GM21723 (cell line): ENCODE measurements around the gene HPCAL1.

ENCODE experiments used
- ATAC-seq: cut with Tn5 transposase; IDR thresholded peaks from one replicate; pipeline ENCODE4 v1.9.1; 2021; ENCODE audit warnings: mild to moderate bottlenecking, moderate library complexity; ENCODE audit not compliant: unreplicated experiment

HPCAL1 gene

DNA sequence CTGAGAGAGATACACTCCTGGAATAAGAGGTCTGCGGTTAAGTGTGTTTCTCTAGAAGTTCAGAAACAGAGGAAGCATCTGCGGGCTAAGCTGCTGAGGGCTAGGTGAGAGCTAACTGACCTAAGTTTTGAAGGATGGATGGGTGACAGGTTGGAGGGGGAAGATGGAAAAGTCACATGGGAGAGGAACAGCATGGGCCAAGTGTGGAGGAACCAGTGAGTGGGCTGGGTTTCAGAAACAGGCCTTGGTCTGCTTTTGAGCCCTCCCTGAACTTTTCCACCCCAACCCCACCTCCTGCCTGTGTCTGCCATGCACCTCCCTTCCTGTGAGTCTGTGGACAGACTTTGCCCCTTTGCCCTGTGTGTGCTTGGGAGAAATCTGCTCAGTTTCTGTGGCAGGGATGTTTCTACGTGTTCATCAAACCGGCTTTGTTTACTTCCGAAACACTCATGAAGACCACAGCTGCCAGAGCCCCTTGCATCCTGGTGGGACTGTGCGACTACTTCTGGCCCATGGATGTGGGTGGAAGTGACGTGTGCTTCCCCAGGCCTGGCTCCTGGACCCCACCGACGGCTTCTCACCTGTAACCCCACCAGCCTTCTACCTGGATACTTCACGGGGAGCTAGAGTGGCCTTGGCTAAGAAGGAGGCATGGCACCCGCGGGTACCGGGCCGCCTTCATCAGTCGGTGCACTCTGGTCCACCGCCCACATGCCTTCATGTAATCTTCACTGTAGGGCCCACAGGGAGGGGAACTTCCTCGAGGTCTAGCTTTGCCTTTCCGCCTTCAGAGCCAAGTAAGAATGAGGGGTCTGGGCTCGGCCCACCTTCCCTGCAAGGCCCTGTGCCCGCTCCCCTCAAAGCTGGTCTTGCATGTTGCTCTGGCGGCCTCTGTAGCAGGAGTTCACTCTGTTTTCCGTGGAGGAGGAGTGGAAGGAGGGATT is 1.4 kb upstream of the HPCAL1 start:
- ATAC-seq, result no peak

DNA sequence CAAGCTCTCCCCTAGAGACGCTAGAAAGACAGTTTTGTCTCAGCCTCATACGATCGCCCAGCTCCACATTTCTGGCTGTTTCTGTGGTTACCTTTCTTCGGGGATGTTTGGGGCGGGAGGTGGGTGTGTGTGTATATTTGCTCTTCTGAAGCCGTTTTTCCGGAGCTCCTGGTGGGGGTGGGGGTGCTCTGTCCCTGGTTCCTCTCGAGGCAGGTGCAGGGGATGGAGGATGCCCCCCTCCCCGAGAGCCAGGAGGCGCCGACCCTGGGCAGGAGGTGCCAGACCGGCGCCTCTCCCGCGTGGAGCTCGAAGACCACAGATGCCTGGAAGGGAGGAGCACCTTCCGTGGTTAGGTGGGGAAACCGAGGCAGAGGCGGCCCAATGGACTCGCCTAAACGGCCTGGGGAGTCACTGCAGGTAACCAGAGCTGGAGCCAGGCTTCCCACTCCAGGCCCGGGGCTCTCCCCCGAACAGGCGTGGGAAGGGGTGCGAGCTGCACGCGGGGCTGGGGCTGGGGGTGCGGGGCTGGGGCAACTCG is 694 bp upstream of the HPCAL1 start:
- ATAC-seq, result no peak

DNA sequence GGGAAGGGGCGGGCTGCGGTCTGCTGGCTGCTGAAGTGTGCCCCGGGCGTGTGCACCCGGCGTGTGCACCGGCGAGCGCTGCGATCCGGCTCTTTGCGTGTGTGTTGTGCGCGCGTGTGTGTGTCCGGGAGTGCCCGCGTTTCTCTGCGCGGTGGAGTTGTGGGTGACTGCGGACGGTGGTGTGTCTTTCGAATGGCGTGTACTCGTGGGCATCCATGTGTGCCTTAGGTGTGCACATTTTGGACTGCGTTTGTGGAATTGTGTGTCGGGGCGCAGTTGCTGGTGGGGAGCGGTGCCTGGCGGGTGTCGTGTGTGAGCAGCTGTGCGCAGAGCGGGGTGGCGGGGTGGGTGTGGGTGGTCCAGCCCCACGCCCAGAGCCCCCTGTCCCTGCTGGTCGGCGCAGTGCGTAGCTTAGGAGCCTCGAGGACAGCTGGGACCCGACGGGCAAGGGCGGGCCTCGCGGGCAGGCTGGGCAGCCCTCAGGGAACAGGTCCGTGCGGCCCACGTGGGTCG is 533 bp downstream of the HPCAL1 start:
- peak; percentile 11 for ATAC-seq

DNA sequence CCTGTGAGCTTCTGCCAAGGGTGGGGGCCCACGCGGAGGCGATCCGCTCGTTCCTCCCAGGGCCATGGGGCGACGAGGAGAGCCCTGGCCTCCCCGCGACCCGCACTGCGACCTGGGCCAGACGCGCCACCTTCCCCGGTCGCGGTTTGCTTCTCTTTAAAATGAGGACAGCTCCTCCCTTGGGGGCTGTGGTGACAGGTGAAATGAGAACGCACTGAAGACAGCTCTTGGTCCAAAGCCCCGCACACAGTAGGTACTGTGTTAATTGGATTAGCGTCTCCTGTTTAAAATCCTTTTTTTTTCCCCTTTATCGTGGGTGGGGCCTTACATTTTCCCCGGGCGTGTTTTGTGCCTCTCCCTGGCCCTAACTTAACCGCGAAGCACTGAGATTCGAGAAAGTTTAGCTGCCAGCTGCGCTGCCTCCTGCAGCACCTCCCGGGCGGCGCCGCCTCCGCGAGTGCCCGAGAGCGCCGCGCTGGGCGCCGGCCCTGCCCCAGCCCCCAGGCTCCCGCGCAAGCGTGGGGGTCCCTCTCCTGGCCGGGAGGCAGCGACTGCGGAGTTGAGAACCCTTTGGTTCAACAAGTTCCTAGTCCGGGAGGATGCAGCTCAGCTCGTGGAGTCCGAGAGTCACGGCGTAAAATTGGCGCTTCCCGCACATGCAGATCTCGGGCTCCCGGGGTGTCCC is 1.1 kb downstream of the HPCAL1 start:
- peak; percentile 27 for ATAC-seq

DNA sequence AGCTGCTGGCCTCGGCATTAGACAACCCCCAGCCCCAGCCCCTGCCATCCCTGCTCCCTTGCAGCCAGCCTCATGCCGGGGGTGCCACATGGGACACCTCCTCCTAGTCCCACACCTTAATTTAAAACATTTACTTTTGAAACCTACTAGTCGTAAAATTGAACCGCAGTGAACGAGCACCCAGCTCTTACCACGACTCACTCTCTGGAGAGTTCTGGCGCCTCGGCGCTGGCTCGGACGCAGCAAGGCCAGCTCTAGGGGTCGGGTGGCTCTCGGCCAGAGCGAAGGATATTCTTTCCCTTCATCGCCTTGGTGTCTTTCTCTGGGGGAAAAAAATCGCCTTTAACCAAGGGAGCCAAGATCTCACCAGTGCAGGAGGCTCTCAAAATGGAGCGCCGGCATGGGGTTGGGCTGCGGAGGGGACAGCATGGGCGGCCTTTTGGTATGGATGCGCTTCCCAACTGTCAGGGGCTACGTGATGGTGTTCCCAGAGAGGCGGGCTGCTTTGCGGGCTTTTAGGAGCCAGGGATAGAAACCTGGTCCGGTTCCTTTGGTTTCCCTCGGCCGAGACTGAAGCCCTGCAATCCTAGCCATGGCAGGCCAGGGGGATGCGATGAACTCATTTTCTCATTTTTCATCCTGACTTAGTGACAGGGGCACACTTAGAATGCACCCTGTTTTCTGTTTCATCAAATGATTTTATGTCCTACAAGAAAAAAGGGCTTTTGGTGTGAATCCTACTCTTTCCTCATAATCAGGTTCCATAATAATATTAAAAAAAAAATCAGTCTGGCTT is 2.0 kb downstream of the HPCAL1 start:
- ATAC-seq, result no peak

DNA sequence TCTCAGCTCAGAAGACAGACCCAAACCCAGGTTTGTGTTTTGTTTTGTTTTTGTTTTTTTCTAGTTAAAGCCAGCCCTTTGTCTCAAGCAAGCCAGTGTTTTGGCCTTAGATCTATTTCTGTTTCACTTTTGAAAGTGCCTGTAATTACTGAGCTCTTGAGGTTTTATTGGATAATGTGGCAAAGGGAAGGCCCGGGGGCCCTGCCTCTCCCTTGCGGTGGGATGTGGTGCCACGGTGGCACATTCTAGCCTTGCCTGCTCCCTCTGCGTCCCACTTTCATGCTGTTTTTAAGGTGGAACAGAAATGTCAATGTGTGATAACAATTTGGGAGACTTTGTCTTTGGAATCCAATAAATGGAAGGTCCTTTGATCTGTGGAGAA is 2.5 kb downstream of the HPCAL1 start:
- no peak for ATAC-seq

DNA sequence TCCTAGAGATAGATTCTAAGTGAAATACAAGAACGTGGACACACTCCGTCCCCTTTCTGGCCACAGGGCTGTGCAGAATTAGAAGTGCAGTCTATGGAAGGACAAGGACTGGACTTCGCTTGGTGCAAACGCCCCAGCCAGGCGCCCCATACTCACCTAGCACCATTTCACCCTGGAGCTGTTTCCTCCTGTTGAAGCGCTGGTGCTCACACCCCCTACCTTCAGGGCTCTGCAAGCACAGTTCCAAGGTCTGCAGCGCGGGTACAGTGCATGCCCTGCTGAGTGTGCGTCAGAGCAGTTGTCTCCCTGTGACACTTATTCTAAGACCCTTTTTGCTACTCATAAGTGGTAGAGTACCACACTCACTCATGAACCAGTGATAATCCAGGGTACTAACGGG is 3.0 kb downstream of the HPCAL1 start:
- ATAC-seq, result no peak

DNA sequence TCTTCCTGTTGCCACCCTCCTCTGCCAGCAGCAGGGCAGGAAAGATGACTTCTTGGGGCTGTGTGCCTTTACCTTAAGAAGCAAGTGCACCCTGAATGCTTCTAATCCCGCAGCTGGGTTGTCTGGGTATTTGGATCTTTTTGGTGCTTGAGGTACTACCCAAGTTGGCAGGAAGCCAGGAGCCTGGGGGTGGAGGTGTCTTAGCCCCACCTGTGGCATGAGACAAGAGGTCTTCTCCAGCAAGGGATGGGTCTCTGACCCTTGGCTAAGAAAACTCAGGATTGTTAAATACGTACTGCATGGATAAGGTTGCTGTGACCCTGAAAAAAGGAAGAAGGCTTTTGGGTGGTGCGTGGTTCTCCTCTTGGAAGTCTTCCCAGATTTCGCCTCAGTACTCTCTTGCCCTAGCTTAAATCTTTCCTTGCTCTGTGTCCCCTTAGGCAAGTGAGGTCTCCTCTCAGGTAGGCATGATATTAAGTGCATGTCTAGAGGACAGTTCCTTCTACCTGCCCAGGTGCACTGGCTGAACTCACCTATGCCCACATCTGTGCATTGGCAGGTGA is 4.3 kb downstream of the HPCAL1 start:
- ATAC-seq, result no peak

DNA sequence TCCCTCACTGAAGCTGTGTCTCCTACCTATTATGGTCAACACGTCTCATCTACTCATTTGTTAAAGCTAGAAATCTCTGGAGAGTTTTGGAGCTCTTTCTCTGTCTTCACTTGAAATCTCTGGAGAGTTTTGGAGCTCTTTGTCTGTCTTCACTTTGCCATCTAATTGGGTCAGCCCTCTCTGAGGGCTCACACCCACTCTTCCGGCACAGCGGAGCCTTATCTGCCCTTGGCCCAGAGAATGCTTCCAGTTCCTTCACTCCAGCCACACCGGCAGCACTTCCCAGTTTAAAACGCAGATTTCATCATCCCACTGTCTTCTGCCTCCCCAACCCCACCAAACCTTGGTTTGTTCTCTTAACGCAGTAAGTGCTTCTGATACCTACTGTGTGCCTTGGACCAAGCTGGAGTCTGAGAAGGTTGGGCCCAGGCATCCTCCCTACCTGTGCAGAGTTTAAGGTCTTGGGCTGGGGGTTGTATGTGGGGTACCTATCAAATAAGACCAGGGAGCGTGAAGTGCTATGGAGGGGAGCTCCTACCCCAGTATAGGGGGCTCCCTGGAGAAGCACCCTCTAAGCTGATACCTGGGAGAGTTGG is 5.0 kb downstream of the HPCAL1 start:
- no peak for ATAC-seq

DNA sequence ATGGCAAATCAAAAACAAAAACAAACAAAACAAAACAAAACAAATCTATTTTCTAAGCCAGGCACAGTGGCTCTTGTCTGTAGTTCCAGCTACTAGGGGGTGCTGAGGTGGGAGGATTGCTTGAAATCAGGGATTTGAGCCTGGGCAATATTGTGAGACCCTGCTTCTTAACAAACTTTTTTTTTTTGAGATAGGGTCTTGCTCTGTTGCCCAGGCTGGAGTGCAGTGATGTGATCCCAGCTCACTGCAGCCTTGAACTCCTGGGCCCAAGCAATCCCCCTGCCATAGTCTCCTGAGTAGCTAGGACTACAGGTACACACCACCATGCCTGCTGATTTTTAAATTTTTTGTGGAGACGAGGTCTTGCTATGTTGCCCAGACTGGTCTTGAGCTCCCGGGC is 6.2 kb downstream of the HPCAL1 start:
- ATAC-seq, result no peak

DNA sequence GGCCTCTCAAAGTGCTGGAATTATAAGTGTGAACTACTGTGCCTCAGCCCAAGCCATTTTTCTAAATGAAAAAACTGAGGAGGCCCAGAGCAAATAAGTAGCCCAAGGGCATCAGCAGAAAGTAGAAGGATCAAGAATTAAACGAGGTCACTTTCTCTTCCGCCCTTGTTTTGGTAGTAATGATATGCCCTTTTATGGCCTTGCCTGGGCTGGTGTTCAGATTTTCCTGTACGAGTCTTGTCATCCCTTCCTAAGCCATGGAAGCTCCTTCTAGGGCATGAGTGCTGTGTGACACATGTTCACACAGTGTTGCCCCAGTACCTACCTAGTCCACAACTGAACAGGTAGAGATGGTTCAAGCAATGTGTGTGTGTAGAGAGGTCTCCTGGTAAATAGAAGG is 6.6 kb downstream of the HPCAL1 start:
- no peak for ATAC-seq

DNA sequence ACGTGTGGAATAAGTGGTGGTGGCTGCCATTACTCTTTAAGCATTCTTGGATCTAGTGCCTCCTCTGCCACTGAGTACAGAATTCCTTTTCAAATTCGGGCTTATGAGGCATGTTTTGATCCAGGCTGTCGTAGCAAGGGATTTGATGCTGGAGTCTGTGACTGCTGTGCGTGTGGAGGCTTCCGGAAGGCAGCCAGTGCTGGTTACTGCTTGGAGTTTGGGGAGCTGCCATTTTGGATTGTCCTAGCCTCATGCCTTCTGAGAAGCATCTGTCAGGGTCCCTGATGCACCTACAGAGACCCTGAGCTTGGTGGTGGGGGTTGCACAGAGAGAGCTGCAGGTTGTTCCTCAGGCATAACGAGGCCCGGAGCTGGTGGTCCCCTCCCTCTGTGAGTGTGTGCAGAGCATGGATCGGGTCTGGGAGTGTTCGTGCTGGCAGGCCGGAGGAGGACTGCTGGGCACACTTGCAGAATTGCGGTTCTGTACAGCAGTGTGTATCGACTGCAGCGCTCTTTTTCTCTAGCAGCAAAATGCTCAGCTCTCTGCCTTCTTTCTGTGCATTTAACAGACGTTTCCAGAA is 7.7 kb downstream of the HPCAL1 start:
- no peak for ATAC-seq

DNA sequence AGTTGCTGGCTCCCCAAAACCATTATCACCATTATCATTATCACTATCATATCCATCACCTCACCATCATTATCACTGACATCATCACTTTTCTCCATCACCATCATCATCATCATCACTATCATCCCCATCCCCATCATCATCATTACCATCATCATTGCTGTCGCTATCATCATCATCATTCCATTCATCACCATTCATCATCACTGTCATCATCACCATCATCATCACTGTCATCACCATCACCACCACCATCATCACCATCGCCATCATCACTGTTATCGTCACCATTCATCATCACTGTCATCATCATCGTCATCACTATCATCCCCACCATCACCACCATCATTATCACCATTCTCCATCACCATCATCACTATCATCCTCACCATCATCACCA is 9.0 kb downstream of the HPCAL1 start:
- no peak for ATAC-seq

DNA sequence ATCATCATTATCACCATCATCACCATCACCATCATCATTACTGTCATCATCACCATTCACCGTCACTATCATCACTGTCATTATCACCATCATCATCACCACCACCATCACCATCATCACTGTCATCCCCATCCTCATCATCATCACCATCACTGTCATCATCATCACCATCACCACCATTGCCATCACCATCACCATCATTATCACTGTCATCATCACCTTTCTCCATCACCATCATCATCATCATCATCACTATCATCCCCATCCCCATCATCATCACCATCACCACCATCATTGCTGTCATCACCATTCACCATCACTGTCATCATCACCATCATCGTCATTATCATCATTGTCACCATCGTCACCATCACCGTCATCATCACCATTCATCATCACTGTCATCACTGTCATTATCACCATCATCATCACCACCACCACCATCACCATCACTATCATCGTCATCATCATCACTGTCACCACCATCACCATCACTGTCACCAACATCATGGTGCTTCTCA is 9.8 kb downstream of the HPCAL1 start:
- ATAC-seq, result no peak

DNA sequence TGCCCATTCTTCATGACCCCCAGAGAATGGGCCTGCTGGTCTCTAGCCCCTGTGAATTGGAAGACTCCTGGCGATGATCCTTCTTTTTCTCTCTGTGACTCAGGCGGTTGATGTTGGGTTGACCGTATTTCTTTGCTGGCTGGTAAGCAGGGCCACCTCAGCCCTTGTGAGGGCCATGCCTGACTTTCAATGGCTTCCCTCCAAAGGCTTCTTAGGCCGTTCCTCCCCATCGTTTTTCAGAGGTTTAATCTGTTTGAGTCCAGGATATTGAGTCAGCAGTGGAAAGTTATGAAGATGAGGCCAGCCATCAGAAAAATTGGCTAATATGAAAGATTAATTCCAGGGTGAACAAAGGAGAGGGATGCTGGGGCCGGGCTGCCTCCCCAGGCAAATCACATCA is 13.6 kb downstream of the HPCAL1 start:
- ATAC-seq, result no peak

DNA sequence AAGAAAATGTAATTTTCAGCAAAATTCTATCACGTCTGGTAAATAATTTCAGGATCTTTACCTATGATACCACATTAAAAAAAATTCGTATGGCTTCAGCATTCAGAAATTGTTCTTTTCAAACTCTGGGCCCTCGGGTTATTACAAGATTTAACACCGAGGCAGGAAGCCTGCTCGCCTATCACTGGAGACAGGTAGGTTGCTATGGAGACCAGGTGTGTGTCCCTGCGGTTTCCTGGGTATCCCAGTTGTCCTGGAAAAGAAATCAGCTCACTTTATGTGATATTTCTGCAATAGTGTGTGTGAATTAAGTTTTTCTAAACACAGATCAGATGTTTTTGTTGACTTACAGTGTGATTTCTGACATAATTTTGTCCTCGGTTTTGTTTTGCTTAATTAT is 14.2 kb downstream of the HPCAL1 start:
- no peak for ATAC-seq

DNA sequence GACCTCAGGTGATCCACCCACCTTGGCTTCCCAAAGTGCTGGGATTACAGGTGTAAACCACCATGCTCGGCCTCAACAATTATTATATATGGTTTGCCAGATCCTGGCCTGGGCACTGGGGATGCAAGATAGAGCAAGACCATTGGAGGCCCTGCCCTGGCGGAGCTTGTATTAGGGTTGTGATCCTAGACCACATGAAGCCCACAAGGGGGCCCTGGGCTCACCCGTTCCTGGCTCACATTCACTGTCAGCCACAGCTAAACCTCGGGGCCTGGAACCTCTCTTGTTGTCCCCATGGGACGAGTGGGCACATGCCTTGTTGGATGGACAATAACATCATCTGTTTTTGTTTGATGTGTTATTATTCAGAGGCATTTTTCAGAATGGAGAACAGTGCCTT is 14.9 kb downstream of the HPCAL1 start:
- no peak for ATAC-seq

DNA sequence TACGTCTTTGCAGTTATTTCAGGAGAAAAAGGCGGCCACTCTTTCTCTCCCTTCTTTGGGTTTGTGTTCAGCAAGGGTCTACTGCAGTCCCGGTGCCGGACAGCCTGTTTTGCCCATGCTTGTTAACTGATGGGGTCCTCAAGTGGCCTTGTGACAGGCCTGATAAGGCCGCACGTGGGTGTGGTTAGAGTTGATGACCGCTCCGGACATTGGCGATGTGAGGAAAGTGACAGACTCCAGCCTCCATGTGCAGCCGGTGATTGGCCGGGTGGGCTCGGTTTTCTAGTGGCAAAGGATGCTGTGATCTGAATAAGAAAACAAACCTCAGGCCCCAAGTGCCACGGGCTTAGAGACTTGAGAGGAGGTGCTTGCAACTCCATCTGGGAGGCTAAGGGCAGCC is 15.6 kb downstream of the HPCAL1 start:
- no peak for ATAC-seq

DNA sequence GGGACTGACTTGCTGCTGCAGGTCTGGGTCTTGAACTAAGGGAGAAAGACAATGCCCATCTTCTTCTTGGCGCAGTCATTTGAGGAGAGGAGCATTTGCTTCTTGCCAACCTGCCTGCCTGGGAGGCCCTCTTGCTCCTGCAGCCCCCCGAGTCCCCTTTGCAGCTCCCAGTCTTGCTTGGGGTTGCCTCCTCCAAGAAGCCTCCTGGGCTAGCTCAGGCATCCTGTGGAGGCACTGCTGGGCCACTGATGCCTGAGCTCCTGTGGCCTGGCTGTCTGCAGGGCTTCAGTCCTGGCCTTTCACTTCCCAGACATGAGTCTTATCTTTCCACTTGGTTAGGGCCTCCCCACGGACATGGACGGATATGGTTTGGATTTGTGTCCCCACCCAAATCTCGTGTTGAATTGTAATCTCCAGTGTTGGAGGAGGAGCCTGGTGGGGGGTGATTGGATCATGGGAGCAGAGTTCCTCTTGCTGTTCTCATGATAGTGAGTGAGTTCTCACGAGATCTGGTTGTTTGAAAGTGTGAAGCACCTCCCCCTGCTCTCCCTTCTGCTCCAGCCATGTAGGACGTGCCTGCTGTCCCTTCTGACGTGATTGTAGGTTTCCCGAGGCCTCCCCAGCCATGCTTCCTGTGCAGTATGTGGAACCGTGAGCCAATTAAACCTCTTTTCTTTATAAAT is 17.3 kb downstream of the HPCAL1 start:
- no peak for ATAC-seq
